Superior temporal gyrus (tissue), 1 donor: ENCODE results near the gene ZNF468.
"Not testable (repeated sequence)": the region's sequence is repeated elsewhere in the genome, so short reads cannot be mapped to it uniquely, and the experiment has no call there.

Source experiments
- DNase-seq: peaks from one replicate; pipeline ENCODE4 v3.0.0-alpha.2; 2016; ENCODE audit errors: extremely low spot score

The ZNF468 gene

DNA sequence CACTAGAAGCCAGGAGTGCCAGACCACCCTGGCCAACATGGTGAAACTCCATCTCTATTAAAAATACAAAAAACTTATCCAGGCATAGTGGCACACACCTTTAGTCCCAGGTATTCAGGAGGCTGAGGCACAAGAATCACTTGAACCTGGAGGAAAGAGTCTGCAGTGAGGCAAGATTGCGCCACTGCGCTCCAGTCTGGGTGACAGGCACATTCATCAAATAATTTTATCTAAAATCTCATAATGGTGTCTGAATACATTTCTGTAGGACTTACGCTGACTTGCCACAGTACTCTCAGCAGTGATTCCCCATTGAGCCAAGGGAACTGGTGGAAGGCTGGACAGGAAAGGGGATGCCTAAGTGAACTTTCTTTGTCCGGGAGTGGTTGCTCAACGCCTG, 31.7 kb downstream of the ZNF468 start:
- DNase-seq = no peak

- DNase-seq = no peak
Measured at GRCh38 chr19:52823676-52824075, 33.7 kb downstream of the ZNF468 start.

DNA sequence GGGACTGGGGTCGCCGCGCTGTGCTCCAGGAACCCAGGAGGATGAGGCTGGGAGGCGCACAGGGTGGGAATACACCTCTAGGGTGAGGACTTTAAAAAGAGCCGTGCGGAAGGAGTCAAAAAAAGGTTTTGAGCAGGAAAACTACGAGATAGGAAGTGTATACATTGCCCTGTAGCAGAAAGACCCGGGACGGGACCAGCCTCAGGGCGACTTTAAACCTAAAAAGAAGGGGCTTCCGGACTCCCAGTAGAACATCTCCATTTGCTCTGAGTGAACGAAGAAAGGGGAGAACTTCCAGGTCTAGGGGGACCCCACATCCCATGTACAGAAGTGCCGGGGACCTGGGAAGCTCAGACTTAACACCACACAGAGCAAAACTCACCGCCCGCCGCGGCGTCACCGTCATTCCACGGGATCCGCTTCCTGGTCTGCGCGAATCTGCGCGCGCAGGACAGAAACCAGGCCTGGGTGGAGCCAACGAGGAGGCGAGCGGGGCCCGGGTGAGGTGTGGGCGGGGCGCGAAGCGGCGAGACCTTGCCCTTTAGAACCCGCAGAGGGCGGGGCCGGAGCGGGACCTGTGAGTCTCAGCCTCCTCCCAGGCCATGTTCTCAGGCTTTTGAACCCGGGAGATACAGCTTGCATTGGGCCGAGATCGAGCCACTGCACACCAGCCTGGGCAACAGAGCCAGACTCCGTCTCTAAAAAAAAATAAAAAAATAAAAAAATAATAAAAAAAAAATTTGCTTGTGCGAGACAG, 36.0 kb downstream of the ZNF468 start, which contains the start of gene ZNF28:
TSS of gene ZNF28 (minus strand) at position 430 of the 757 bp plus-strand sequence. CDS start 3,675 bp downstream, outside the sequence.
- DNase-seq = peak; percentile 32

DNA sequence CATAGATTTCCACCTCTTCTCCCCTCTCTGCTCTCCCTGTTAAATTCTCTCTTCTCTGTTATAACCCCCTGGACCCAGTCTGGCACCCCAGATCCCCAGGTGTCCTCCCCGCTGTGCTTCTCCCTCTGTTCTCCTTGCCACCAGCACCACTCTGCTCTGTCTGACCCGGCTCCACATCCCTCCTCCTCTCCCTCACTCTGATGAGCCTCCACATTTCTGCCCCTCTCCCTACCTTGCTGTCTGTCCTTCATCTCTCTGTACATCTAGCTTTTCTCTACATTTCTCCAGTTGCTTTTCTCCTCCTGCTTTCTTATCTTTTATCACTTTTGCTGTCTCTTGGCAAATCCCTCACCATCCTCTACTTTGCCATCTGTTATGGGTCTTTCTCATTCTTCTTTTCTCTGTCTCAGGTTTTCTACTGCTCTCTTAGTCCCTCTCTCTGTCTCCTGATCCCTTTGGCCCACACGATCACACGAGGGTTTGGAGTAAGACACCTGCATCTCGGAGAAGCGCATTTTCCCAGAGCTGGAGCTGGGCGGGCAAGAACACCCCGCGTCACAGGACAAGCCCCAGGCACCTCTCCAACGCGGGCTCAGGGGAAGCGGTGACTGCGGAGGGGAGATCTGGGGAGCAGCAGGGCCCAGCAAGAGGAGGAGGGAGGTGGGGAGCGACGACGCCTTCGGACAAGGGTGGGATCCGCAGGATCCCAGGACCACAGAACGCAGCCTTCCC, 36.8 kb downstream of the ZNF468 start:
- not testable (repeated sequence) for DNase-seq

DNA sequence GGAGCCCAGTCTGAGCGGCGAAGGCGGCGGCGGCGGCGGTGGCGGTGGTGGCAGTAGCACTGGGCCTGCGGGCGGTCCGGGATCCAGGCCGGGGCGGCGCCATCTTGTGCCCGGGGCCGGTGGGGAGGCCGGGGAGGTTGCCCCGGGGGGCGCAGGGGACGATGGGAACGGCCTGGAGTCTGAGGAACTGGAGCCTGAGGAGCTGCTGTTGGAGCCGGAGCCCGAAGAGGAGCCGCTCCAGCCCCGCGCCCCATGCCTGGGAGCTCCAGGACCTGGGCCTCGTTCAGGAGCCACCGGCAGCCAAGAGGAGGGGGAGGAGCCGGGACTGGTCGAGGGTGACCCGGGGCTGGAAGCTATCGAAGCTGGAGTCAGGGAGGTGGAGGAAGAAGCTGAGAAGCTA, 47.6 kb downstream of the ZNF468 start:
- no peak for DNase-seq

DNA sequence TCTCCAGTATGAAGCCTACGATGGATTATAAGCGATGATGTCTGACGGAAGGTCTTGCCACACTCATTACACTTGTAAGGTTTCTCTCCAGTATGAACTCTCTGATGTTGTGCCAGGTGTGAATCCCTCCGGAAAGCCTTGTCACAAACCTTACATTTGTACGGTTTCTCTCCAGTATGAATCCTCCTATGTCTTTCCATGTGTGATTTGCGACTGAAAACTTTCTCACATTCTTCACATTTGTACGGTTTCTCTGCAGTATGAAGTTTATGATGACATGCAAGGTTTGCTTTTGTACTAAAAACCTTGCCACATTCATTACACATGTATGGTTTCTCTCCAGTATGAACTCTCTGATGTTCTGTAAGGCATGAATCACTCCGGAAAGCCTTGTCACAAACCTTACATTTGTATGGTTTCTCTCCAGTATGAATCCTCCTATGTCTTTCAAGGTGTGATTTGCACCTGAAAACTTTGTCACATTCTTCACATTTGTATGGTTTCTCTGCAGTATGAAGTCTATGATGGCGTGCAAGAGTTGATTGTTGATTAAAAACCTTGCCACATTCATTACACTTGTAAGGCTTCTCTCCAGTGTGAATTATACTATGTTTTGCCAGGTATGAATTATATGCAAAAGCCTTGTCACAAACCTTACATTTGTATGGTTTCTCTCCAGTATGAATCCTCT, 57.3 kb downstream of the ZNF468 start:
- DNase-seq = not testable (repeated sequence)

DNA sequence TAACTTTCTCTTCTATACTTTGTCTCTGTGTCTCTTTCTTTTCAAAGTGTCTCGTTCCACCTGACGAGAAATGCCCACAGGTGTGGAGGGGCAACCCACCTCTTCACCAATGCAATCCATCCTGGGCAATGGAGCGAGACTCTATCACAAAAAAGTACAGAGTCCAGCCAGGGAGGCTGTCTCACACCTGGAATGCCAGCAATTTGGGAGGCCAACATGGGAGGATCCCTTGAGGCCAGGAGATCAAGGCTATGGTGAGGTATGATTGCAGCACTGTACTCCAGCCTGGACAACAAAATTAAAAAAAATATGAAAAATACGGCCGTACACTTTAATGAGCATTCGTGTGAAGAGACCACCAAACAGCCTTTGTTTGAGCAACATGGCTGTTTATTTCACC, 68.0 kb downstream of the ZNF468 start:
- no peak for DNase-seq
